SK-N-SH treated with all-trans-retinoic acid at 6 μM for 48 hours (cell line): Measurements from ENCODE around the gene MTA1.

ENCODE experiments used
- ATAC-seq: fragments of 200-7000 bp; cut with Tn5 transposase; 3 replicates; pipeline ENCODE4 v1.9.1; 2020; ENCODE audit warnings: mild to moderate bottlenecking, moderate library complexity
- ARNTL ChIP-seq: fragments of 450-650 bp; formaldehyde crosslinking; IDR thresholded peaks from 2 replicates; pipeline ENCODE4 v1.5.0; 2020; ENCODE audit warnings: low read depth, mild to moderate bottlenecking, moderate library complexity, borderline replicate concordance
- BACH2 ChIP-seq: fragments of 250-450 bp; sonication (Bioruptor Pico); IDR thresholded peaks from 2 replicates; pipeline ENCODE4 v1.9.0; 2021; ENCODE audit warnings: mild to moderate bottlenecking, borderline replicate concordance
- CSDC2 ChIP-seq: fragments of 250-450 bp; sonication (Bioruptor Pico); IDR thresholded peaks from 2 replicates; pipeline ENCODE4 v1.5.0; 2020; ENCODE audit warnings: mild to moderate bottlenecking, moderate library complexity
- CSRNP3 ChIP-seq: fragments of 250-450 bp; sonication (Bioruptor Pico); IDR thresholded peaks from 2 replicates; pipeline ENCODE4 v1.5.1; 2021; ENCODE audit warnings: mild to moderate bottlenecking, moderate library complexity
- ESRRG ChIP-seq: fragments of 250-450 bp; sonication (Bioruptor Pico); IDR thresholded peaks from 2 replicates; pipeline ENCODE4 v1.6.1; 2021; ENCODE audit warnings: mild to moderate bottlenecking
- GLIS3 ChIP-seq: fragments of 250-450 bp; sonication (Bioruptor Pico); IDR thresholded peaks from 2 replicates; pipeline ENCODE4 v1.5.0; 2020; ENCODE audit warnings: mild to moderate bottlenecking, moderate library complexity
- ISL1 ChIP-seq: fragments of 250-450 bp; sonication (Bioruptor Pico); IDR thresholded peaks from 2 replicates; pipeline ENCODE4 v2.1.2; 2022; ENCODE audit warnings: mild to moderate bottlenecking, moderate library complexity
- OSR1 ChIP-seq: fragments of 250-450 bp; sonication (Bioruptor Pico); IDR thresholded peaks from 2 replicates; pipeline ENCODE4 v1.8.0; 2022; ENCODE audit warnings: moderate library complexity, mild to moderate bottlenecking, inconsistent platforms
- PPARA ChIP-seq: fragments of 250-450 bp; sonication (Bioruptor Pico); IDR thresholded peaks from 2 replicates; pipeline ENCODE4 v1.5.0; 2020; ENCODE audit warnings: mild to moderate bottlenecking, borderline replicate concordance
- RARB ChIP-seq: fragments of 250-450 bp; sonication (Bioruptor Pico); IDR thresholded peaks from 2 replicates; pipeline ENCODE4 v1.8.0; 2021; ENCODE audit warnings: mild to moderate bottlenecking, moderate library complexity
- SNAI2 ChIP-seq: fragments of 250-450 bp; sonication (Bioruptor Pico); IDR thresholded peaks from 2 replicates; pipeline ENCODE4 v1.5.0; 2020; ENCODE audit warnings: mild to moderate bottlenecking, moderate library complexity
- TCF4 ChIP-seq: fragments of 250-450 bp; sonication (Bioruptor Pico); IDR thresholded peaks from 2 replicates; pipeline ENCODE4 v1.8.0; 2021; ENCODE audit warnings: mild to moderate bottlenecking, moderate library complexity, borderline replicate concordance
- TOX ChIP-seq: fragments of 250-450 bp; sonication (Bioruptor Pico); IDR thresholded peaks from 2 replicates; pipeline ENCODE4 v1.8.0; 2021; ENCODE audit warnings: mild to moderate bottlenecking, moderate library complexity, borderline replicate concordance
- ZC3H10 ChIP-seq: fragments of 250-450 bp; sonication (Bioruptor Pico); IDR thresholded peaks from 2 replicates; pipeline ENCODE4 v1.5.1; 2021; ENCODE audit warnings: mild to moderate bottlenecking, moderate library complexity
- ZFP3 ChIP-seq: fragments of 250-450 bp; sonication (Bioruptor Pico); IDR thresholded peaks from 2 replicates; pipeline ENCODE4 v1.5.0; 2020; ENCODE audit warnings: mild to moderate bottlenecking, moderate library complexity
- ZFP30 ChIP-seq: fragments of 450-650 bp; formaldehyde crosslinking; IDR thresholded peaks from 2 replicates; pipeline ENCODE4 v1.5.0; 2022; ENCODE audit warnings: mild to moderate bottlenecking, moderate library complexity
- ZNF565 ChIP-seq: fragments of 450-650 bp; formaldehyde crosslinking; conservative IDR thresholded peaks from 2 replicates; pipeline ENCODE4 v1.5.0; 2020; ENCODE audit warnings: low read depth, mild to moderate bottlenecking, moderate library complexity
- ZNF70 ChIP-seq: fragments of 450-650 bp; formaldehyde crosslinking; IDR thresholded peaks from 2 replicates; pipeline ENCODE4 v1.5.0; 2020; ENCODE audit warnings: mild to moderate bottlenecking, moderate library complexity
- ZNF8 ChIP-seq: fragments of 450-650 bp; formaldehyde crosslinking; IDR thresholded peaks from 2 replicates; pipeline ENCODE4 v1.5.0; 2020; ENCODE audit warnings: mild to moderate bottlenecking, moderate library complexity
- TF ChIP-seq, protein P1 (sequence below): fragments of 250-450 bp; sonication (Bioruptor Pico); IDR thresholded peaks from 2 replicates; pipeline ENCODE4 v1.8.0; 2020; ENCODE audit warnings: mild to moderate bottlenecking, moderate library complexity, borderline replicate concordance
- TF ChIP-seq, protein P2 (sequence below): fragments of 250-450 bp; sonication (Bioruptor Pico); IDR thresholded peaks from 2 replicates; pipeline ENCODE4 v1.5.1; 2020; ENCODE audit warnings: low read depth, mild to moderate bottlenecking, moderate library complexity
- TF ChIP-seq, protein P3 (sequence below): fragments of 250-450 bp; sonication (Bioruptor Pico); IDR thresholded peaks from 2 replicates; pipeline ENCODE4 v1.5.0; 2020; ENCODE audit warnings: mild to moderate bottlenecking, moderate library complexity
- TF ChIP-seq, protein P4 (sequence below): fragments of 250-450 bp; sonication (Bioruptor Pico); IDR thresholded peaks from 2 replicates; pipeline ENCODE4 v1.8.0; 2021; ENCODE audit warnings: low read depth, mild to moderate bottlenecking, moderate library complexity, borderline replicate concordance

MTA1 gene

GRCh38 chr14:105450123-105450505, 30.5 kb downstream of the MTA1 start (continued):
- TF ChIP-seq, protein P1, sequence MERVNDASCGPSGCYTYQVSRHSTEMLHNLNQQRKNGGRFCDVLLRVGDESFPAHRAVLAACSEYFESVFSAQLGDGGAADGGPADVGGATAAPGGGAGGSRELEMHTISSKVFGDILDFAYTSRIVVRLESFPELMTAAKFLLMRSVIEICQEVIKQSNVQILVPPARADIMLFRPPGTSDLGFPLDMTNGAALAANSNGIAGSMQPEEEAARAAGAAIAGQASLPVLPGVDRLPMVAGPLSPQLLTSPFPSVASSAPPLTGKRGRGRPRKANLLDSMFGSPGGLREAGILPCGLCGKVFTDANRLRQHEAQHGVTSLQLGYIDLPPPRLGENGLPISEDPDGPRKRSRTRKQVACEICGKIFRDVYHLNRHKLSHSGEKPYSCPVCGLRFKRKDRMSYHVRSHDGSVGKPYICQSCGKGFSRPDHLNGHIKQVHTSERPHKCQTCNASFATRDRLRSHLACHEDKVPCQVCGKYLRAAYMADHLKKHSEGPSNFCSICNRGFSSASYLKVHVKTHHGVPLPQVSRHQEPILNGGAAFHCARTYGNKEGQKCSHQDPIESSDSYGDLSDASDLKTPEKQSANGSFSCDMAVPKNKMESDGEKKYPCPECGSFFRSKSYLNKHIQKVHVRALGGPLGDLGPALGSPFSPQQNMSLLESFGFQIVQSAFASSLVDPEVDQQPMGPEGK (CRISPR knock-in tag) = no peak
- TF ChIP-seq BACH2 (CRISPR knock-in tag) = no peak

- ATAC-seq = no peak
- TF ChIP-seq CSRNP3 (CRISPR knock-in tag) (no peak), SNAI2 (CRISPR knock-in tag) (no peak), TCF4 (no peak), RARB (CRISPR knock-in tag) (no peak), CSDC2 (CRISPR knock-in tag) (no peak), ZFP30 (CRISPR knock-in tag) (no peak), OSR1 (CRISPR knock-in tag) (no peak), ZFP3 (no peak), ZNF8 (CRISPR knock-in tag) (no peak), ZNF70 (no peak), ISL1 (no peak), PPARA (CRISPR knock-in tag) (no peak), ZNF565 (no peak), TOX (no peak), ARNTL (CRISPR knock-in tag) (no peak), ESRRG (no peak)
- TF ChIP-seq, protein P2, sequence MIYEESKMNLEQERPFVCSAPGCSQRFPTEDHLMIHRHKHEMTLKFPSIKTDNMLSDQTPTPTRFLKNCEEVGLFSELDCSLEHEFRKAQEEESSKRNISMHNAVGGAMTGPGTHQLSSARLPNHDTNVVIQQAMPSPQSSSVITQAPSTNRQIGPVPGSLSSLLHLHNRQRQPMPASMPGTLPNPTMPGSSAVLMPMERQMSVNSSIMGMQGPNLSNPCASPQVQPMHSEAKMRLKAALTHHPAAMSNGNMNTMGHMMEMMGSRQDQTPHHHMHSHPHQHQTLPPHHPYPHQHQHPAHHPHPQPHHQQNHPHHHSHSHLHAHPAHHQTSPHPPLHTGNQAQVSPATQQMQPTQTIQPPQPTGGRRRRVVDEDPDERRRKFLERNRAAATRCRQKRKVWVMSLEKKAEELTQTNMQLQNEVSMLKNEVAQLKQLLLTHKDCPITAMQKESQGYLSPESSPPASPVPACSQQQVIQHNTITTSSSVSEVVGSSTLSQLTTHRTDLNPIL (CRISPR knock-in tag) = no peak
- TF ChIP-seq, protein P3, sequence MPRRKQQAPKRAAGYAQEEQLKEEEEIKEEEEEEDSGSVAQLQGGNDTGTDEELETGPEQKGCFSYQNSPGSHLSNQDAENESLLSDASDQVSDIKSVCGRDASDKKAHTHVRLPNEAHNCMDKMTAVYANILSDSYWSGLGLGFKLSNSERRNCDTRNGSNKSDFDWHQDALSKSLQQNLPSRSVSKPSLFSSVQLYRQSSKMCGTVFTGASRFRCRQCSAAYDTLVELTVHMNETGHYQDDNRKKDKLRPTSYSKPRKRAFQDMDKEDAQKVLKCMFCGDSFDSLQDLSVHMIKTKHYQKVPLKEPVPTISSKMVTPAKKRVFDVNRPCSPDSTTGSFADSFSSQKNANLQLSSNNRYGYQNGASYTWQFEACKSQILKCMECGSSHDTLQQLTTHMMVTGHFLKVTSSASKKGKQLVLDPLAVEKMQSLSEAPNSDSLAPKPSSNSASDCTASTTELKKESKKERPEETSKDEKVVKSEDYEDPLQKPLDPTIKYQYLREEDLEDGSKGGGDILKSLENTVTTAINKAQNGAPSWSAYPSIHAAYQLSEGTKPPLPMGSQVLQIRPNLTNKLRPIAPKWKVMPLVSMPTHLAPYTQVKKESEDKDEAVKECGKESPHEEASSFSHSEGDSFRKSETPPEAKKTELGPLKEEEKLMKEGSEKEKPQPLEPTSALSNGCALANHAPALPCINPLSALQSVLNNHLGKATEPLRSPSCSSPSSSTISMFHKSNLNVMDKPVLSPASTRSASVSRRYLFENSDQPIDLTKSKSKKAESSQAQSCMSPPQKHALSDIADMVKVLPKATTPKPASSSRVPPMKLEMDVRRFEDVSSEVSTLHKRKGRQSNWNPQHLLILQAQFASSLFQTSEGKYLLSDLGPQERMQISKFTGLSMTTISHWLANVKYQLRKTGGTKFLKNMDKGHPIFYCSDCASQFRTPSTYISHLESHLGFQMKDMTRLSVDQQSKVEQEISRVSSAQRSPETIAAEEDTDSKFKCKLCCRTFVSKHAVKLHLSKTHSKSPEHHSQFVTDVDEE = no peak
- TF ChIP-seq, protein P4, sequence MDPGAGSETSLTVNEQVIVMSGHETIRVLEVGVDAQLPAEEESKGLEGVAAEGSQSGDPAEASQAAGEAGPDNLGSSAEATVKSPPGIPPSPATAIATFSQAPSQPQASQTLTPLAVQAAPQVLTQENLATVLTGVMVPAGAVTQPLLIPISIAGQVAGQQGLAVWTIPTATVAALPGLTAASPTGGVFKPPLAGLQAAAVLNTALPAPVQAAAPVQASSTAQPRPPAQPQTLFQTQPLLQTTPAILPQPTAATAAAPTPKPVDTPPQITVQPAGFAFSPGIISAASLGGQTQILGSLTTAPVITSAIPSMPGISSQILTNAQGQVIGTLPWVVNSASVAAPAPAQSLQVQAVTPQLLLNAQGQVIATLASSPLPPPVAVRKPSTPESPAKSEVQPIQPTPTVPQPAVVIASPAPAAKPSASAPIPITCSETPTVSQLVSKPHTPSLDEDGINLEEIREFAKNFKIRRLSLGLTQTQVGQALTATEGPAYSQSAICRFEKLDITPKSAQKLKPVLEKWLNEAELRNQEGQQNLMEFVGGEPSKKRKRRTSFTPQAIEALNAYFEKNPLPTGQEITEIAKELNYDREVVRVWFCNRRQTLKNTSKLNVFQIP (CRISPR knock-in tag) = no peak
Measured at GRCh38 chr14:105450864-105451720, 31.5 kb downstream of the MTA1 start.

- ATAC-seq = no peak
- no peak for TF ChIP-seq GLIS3 (CRISPR knock-in tag)
- no peak for TF ChIP-seq ZFP3
- TF ChIP-seq ZFP30 (CRISPR knock-in tag) = no peak
- no peak for TF ChIP-seq PPARA (CRISPR knock-in tag)
- TF ChIP-seq TOX = no peak
- no peak for TF ChIP-seq TCF4
- TF ChIP-seq ZNF565 = no peak
- no peak for TF ChIP-seq CSRNP3 (CRISPR knock-in tag)
- no peak for TF ChIP-seq ZC3H10 (CRISPR knock-in tag)
- no peak for TF ChIP-seq CSDC2 (CRISPR knock-in tag)
- no peak for TF ChIP-seq ZNF70
- TF ChIP-seq, protein P3 = no peak
Measured at GRCh38 chr14:105452963-105453362, 33.3 kb downstream of the MTA1 start.
